HepG2 (cell line): ENCODE results near the gene TMEM158. TPM values are rescaled to one million over a fixed set of nuclear protein-coding genes. Genes with fewer than 3 reads are reported as not detected.
A peak's percentile ranks its signal among the peaks of the same experiment; 100 is the strongest.

Experiments used
- ATAC-seq: fragments of 200-7000 bp; cut with Tn5 transposase; 3 replicates; pipeline ENCODE4 v1.9.1; 2020; ENCODE audit warnings: mild to moderate bottlenecking, moderate library complexity
- BruUV-seq: library from RNA; stranded (reverse); fragments of 400-500 nt; replicated peaks from 2 replicates; lab custom pipeline; 2021; lab: Mats Ljungman, UMichigan
- CTCF ChIA-PET: fragments of 300-600 bp; formaldehyde crosslinking; extraction: SDS; loops from one replicate; lab custom pipeline; 2021; ENCODE audit warnings: low total read pairs, inconsistent platforms, low intra/inter-chr PET ratio; lab: Yijun Ruan, JAX
- POLR2A ChIA-PET: fragments of 350-600 bp; sonication (Branson Sonifier 250); formaldehyde crosslinking; loops from one replicate; lab custom pipeline; 2020; ENCODE audit warnings: antibody characterized with exemption, inconsistent platforms; lab: Yijun Ruan, JAX
- DNase-seq: peaks from one replicate; pipeline ENCODE4 v3.0.0-alpha.2; 2015; ENCODE audit warnings: low spot score
- FAIRE-seq: peaks from 3 replicates; lab custom pipeline; 2011; peaks lifted over from hg19 to GRCh38; lab: Jason Lieb, UNC
- H2AFZ ChIP-seq: one replicate; pipeline ENCODE4 v1.6.1; 2011; ENCODE audit warnings: low read length, inconsistent platforms
- H3K27ac ChIP-seq: fragments of 300-600 bp; 3 replicates; pipeline ENCODE4 v1.8.0; 2011; ENCODE audit warnings: mixed run types, mild to moderate bottlenecking, mixed read lengths, low read length, inconsistent platforms; ENCODE audit not compliant: insufficient read depth; ENCODE audit errors: extremely low read length
- H3K27me3 ChIP-seq, 2 experiments: fragments of 200-600 bp in 1 of 2; 2 replicates in 1 of 2; 3 replicates in 1 of 2; pipeline versions ENCODE4 v1.6.0 to v1.8.0; 2011; ENCODE audit warnings: low read length in 2 of 2, mild to moderate bottlenecking in 2 of 2, moderate library complexity in 2 of 2, inconsistent platforms in 1 of 2; ENCODE audit not compliant: insufficient read depth in 2 of 2, control insufficient read depth in 1 of 2
- H3K36me3 ChIP-seq, 2 experiments: fragments of 200-600 bp in 1 of 2; replicated peaks in 1 of 2; 2 replicates in 1 of 2; 3 replicates in 1 of 2; pipeline versions ENCODE4 v1.5.1 to v1.8.0; 2011; ENCODE audit warnings: low read length in 2 of 2, inconsistent platforms in 1 of 2; ENCODE audit not compliant: insufficient read depth in 2 of 2, control insufficient read depth in 1 of 2
- H3K4me1 ChIP-seq: 2 replicates; pipeline ENCODE4 v1.5.1; 2012; ENCODE audit warnings: low read length, inconsistent platforms; ENCODE audit not compliant: insufficient read depth
- H3K4me2 ChIP-seq: 2 replicates; pipeline ENCODE4 v1.6.0; 2011; ENCODE audit warnings: low read depth, low read length, inconsistent platforms
- H3K4me3 ChIP-seq, 3 experiments: fragments of 200-600 bp in 1 of 3; sonication (generic), shearing (Covaris generic) in 1 of 3; replicated peaks in 1 of 3; 2 replicates each; pipeline ENCODE4 v1.5.1; 2011 to 2016; ENCODE audit warnings: low read length in 3 of 3, inconsistent platforms in 2 of 3, low read depth in 2 of 3, mild to moderate bottlenecking in 2 of 3, control low read depth in 1 of 3, mixed read lengths in 1 of 3; ENCODE audit not compliant: insufficient read depth in 1 of 3
- H3K79me2 ChIP-seq: one replicate; pipeline ENCODE4 v1.6.1; 2011; ENCODE audit warnings: low read length, inconsistent platforms; ENCODE audit not compliant: insufficient read depth
- H3K9ac ChIP-seq: 2 replicates; pipeline ENCODE4 v1.6.0; 2011; ENCODE audit warnings: mild to moderate bottlenecking, low read depth, low read length, inconsistent platforms; ENCODE audit not compliant: insufficient read depth
- H3K9me3 ChIP-seq: 2 replicates; pipeline ENCODE4 v1.5.1; 2012; ENCODE audit warnings: mild to moderate bottlenecking, low read length
- H4K20me1 ChIP-seq: 2 replicates; pipeline ENCODE4 v1.6.0; 2011; ENCODE audit warnings: inconsistent platforms, mild to moderate bottlenecking, low read length, moderate library complexity; ENCODE audit not compliant: insufficient read depth
- PAWR ChIP-seq: sonication (generic); formaldehyde crosslinking; IDR thresholded peaks from 2 replicates; pipeline ENCODE4 v1.4.0; 2020; ENCODE audit warnings: missing genetic modification reagents, mild to moderate bottlenecking, borderline replicate concordance
- PHB2 ChIP-seq: fragments of 450-650 bp; IDR thresholded peaks from 2 replicates; pipeline ENCODE4 v1.6.1; 2018; ENCODE audit not compliant: partially characterized antibody
- POLR2A ChIP-seq, 2 experiments: IDR thresholded peaks; 2 replicates each; pipeline ENCODE4 v1.6.1; 2011; ENCODE audit warnings: low read depth in 2 of 2, low read length in 2 of 2, mild to moderate bottlenecking in 1 of 2, moderate library complexity in 1 of 2; ENCODE audit not compliant: insufficient read depth in 1 of 2
- RNF2 ChIP-seq: fragments of 450-650 bp; conservative IDR thresholded peaks from 2 replicates; pipeline ENCODE4 v1.6.1; 2016; ENCODE audit warnings: low read depth
- SMYD3 ChIP-seq: sonication (generic); formaldehyde crosslinking; IDR thresholded peaks from 2 replicates; pipeline ENCODE4 v1.8.1; 2023; ENCODE audit warnings: mild to moderate bottlenecking, missing genetic modification reagents
- TAF1 ChIP-seq: sonication (generic); formaldehyde crosslinking; IDR thresholded peaks from 2 replicates; pipeline ENCODE4 v1.4.0; 2020; ENCODE audit warnings: missing genetic modification reagents
- ZNF550 ChIP-seq: sonication (generic); formaldehyde crosslinking; IDR thresholded peaks from 2 replicates; pipeline ENCODE4 v1.4.0; 2020; ENCODE audit warnings: mild to moderate bottlenecking, missing genetic modification reagents, borderline replicate concordance
- ZNF780A ChIP-seq: sonication (generic); formaldehyde crosslinking; IDR thresholded peaks from 2 replicates; pipeline ENCODE4 v1.8.0; 2022; ENCODE audit warnings: mild to moderate bottlenecking, missing genetic modification reagents, moderate library complexity
- ZSCAN29 ChIP-seq: sonication (generic); formaldehyde crosslinking; conservative IDR thresholded peaks from 2 replicates; pipeline ENCODE4 v1.4.0; 2020; ENCODE audit warnings: mild to moderate bottlenecking, missing genetic modification reagents
- WGBS: methylation state at CpG from one replicate; pipeline ENCODE4 v1.1.6; 2017; ENCODE audit warnings: low lambda C conversion rate; 5-methylcytosine and 5-hydroxymethylcytosine counted together
- in situ Hi-C: cut with HindIII; loops from 2 replicates; pipeline ENCODE4 v1.10.0; 2017; ENCODE audit warnings: low pct_unique_long_range_greater_than_20kb; ENCODE audit not compliant: extremely low pct_ligation_motif_present
- intact Hi-C: fragments of 100-400 bp; cut with micrococcal nuclease; formaldehyde crosslinking; loops from one replicate; pipeline ENCODE4 v1.10.0; 2022; ENCODE audit not compliant: unreplicated experiment
- polyA plus RNA-seq, 8 experiments: library from polyadenylated mRNA; depleted of rRNA in 3 of 8; stranded (reverse) in 7 of 8; unstranded in 1 of 8; fragments of >200 nt; fragmentation: Illumina TruSeq in 4 of 8; extraction: Trizol in 4 of 8; gene quantifications; 2 replicates each; pipeline versions ENCODE4 v1.2.1 to v1.2.3, GENCODE V29; 2011 to 2016; ENCODE audit warnings: low read depth in 4 of 8, missing spikeins in 1 of 8, mixed read lengths in 1 of 8; ENCODE audit not compliant: insufficient read depth in 1 of 8
- total RNA-seq, 5 experiments: library from RNA; depleted of rRNA; stranded (reverse); fragments of >200 nt; fragmentation: Illumina TruSeq; extraction: Trizol; gene quantifications; 2 replicates each; pipeline ENCODE4 v1.2.3, GENCODE V29; 2016; ENCODE audit warnings: low read depth in 1 of 5
- TF ChIP-seq, protein P1 (sequence below): sonication (generic); formaldehyde crosslinking; IDR thresholded peaks from 2 replicates; pipeline ENCODE4 v1.5.0; 2020; ENCODE audit warnings: missing genetic modification reagents
- TF ChIP-seq, protein P2 (sequence below): sonication (generic); formaldehyde crosslinking; conservative IDR thresholded peaks from 2 replicates; pipeline ENCODE4 v1.5.0; 2020; ENCODE audit warnings: missing genetic modification reagents
- TF ChIP-seq, protein P3 (sequence below): sonication (generic); formaldehyde crosslinking; IDR thresholded peaks from 2 replicates; pipeline ENCODE4 v1.5.1; 2020; ENCODE audit warnings: mild to moderate bottlenecking, moderate library complexity, missing genetic modification reagents
- TF ChIP-seq, protein P4 (sequence below): sonication (generic); formaldehyde crosslinking; IDR thresholded peaks from 2 replicates; pipeline ENCODE4 v1.4.0; 2020; ENCODE audit warnings: missing genetic modification reagents, mild to moderate bottlenecking, borderline replicate concordance
- TF ChIP-seq, protein P5 (sequence below), 2 experiments: sonication (generic) in 1 of 2; formaldehyde crosslinking in 1 of 2; IDR thresholded peaks; 2 replicates each; pipeline versions ENCODE4 v1.5.1 to v1.6.1; 2011 to 2020; ENCODE audit warnings: borderline replicate concordance in 1 of 2, low read depth in 1 of 2, low read length in 1 of 2, mild to moderate bottlenecking in 1 of 2, missing genetic modification reagents in 1 of 2, moderate library complexity in 1 of 2

TMEM158 gene
- total and polyA plus RNA-seq, 2 of the 13 experiments (the other 11 are each of a cell fraction or from before 2014, with no cell fraction given) = 0.13 TPM; not detected in 1

DNA sequence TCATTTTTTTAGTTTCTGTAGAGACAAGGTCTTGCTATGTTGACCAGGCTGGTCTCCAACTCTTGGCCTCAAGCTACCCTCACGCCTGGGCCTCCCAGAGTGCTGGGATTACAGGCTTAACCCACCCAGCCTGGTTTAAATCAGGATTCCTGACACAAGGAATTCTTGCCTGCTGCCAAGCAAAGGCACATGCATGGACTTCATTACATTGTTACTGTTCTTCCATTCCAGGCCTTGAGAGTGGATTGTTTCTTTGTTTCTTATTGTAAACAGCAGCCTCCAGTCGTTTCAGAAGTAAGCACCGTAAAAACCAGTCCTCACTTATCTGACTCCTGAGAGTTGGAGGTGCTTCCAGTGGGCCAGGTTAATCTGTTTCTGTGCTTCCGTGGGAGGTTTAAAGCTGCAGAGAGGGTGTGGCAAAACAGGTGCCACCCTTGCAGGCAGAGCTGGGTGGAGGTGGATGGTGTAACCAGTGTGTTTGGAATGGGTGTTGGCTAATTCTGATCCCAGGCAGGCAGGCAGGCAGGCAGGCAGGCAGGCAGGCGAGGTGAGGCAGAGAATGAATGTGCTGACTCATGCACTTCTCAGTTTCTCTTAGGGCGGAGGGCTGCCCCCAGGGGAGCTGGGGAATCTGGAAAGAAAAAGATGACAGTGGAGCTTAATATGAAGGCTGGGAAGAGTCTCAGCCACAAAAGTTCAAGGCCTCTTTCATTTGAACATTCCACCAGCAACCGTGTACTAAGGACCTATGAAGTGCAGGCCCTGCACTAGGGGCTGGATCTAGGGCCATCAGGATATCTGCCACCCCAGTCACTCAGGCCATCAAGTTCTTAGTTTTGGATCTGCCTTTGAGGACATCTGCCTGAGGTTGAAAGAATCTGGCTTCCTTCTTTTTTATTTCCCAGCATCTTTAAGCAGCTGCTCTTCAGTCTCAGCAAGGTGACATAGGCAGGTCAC is 42.9 kb downstream of the TMEM158 start:
- intact Hi-C loops (no loop called here), in situ Hi-C loops (no loop called here)
- TF ChIP-seq, protein P1, sequence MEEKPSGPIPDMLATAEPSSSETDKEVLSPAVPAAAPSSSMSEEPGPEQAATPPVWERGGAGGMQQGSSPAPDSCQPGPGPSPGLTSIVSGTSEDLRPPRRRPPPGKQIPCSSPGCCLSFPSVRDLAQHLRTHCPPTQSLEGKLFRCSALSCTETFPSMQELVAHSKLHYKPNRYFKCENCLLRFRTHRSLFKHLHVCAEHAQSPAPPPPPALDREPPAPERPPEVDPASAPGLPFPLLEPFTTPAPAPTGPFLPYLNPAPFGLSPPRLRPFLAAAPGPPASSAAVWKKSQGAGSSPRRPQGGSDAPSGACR = no peak
- TF ChIP-seq, protein P2, sequence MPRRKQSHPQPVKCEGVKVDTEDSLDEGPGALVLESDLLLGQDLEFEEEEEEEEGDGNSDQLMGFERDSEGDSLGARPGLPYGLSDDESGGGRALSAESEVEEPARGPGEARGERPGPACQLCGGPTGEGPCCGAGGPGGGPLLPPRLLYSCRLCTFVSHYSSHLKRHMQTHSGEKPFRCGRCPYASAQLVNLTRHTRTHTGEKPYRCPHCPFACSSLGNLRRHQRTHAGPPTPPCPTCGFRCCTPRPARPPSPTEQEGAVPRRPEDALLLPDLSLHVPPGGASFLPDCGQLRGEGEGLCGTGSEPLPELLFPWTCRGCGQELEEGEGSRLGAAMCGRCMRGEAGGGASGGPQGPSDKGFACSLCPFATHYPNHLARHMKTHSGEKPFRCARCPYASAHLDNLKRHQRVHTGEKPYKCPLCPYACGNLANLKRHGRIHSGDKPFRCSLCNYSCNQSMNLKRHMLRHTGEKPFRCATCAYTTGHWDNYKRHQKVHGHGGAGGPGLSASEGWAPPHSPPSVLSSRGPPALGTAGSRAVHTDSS (CRISPR knock-in tag) = no peak
- no peak for TF ChIP-seq PHB2
- TF ChIP-seq SMYD3 (CRISPR knock-in tag) = no peak
- peak; percentile 99 for TF ChIP-seq ZNF780A (CRISPR knock-in tag)
- TF ChIP-seq, protein P3, sequence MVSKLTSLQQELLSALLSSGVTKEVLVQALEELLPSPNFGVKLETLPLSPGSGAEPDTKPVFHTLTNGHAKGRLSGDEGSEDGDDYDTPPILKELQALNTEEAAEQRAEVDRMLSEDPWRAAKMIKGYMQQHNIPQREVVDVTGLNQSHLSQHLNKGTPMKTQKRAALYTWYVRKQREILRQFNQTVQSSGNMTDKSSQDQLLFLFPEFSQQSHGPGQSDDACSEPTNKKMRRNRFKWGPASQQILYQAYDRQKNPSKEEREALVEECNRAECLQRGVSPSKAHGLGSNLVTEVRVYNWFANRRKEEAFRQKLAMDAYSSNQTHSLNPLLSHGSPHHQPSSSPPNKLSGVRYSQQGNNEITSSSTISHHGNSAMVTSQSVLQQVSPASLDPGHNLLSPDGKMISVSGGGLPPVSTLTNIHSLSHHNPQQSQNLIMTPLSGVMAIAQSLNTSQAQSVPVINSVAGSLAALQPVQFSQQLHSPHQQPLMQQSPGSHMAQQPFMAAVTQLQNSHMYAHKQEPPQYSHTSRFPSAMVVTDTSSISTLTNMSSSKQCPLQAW (CRISPR knock-in tag) = no peak
- TF ChIP-seq TAF1 (CRISPR knock-in tag) = no peak
- TF ChIP-seq ZNF550 (CRISPR knock-in tag) = no peak
- TF ChIP-seq PAWR (CRISPR knock-in tag) = no peak
- TF ChIP-seq RNF2 = no peak
- TF ChIP-seq POLR2A (IDR thresholded peaks at IDR 0.05; ENCODE audit: insufficient read depth in 1 of 2, low read depth in 2 of 2, low read length in 2 of 2) = no peak
- TF ChIP-seq, protein P4, sequence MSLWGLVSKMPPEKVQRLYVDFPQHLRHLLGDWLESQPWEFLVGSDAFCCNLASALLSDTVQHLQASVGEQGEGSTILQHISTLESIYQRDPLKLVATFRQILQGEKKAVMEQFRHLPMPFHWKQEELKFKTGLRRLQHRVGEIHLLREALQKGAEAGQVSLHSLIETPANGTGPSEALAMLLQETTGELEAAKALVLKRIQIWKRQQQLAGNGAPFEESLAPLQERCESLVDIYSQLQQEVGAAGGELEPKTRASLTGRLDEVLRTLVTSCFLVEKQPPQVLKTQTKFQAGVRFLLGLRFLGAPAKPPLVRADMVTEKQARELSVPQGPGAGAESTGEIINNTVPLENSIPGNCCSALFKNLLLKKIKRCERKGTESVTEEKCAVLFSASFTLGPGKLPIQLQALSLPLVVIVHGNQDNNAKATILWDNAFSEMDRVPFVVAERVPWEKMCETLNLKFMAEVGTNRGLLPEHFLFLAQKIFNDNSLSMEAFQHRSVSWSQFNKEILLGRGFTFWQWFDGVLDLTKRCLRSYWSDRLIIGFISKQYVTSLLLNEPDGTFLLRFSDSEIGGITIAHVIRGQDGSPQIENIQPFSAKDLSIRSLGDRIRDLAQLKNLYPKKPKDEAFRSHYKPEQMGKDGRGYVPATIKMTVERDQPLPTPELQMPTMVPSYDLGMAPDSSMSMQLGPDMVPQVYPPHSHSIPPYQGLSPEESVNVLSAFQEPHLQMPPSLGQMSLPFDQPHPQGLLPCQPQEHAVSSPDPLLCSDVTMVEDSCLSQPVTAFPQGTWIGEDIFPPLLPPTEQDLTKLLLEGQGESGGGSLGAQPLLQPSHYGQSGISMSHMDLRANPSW = no peak
- no peak for TF ChIP-seq ZSCAN29
- TF ChIP-seq, protein P5, sequence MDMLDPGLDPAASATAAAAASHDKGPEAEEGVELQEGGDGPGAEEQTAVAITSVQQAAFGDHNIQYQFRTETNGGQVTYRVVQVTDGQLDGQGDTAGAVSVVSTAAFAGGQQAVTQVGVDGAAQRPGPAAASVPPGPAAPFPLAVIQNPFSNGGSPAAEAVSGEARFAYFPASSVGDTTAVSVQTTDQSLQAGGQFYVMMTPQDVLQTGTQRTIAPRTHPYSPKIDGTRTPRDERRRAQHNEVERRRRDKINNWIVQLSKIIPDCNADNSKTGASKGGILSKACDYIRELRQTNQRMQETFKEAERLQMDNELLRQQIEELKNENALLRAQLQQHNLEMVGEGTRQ (IDR thresholded peaks at IDR 0.05; ENCODE audit: low read depth, low read length) = no peak
- TF ChIP-seq, protein P5 (CRISPR knock-in tag; IDR thresholded peaks at IDR 0.05; ENCODE audit: borderline replicate concordance) = no peak

More for the DNA sequence above, 42.9 kb downstream of the TMEM158 start:
- no peak for FAIRE-seq
- Histone ChIP-seq H3K79me2 (no peaks in the 10 kb centered on the region), H3K27ac (no peak overlapping the region), H3K4me3 (peak overlapping the region in 1 of 3 experiments; percentile 0; a peak in 1 of 6 replicates), H3K36me3 (no peaks in the 10 kb centered on the region), H3K9ac (no peak overlapping the region), H3K4me2 (peak overlapping the region; percentile 48), H4K20me1 (no peaks in the 10 kb centered on the region), H3K4me1 (peaks cover 15% of the 10 kb centered on the region), H3K27me3 (peaks cover 1 to 11% of the 10 kb centered on the region in 2 experiments; a peak in 3 of 5 replicates), H3K9me3 (no peaks in the 10 kb centered on the region), H2AFZ (no peak overlapping the region)
- peak; percentile 7 for DNase-seq
- ChIA-PET CTCF (no interaction called here), POLR2A (no interaction called here)
- ATAC-seq = peak; percentile 66
- BruUV-seq = no TSS peak
- WGBS = 15% methylated on average over 6 of the region's 7 CpGs
